MCF 10A (cell line): ENCODE results near the gene PIAS2. TPM values are rescaled to one million over a fixed set of nuclear protein-coding genes. Genes with fewer than 3 reads are reported as not detected.

ENCODE experiments used
- BruUV-seq: library from RNA; stranded (reverse); fragments of 400-500 nt; replicated peaks from 2 replicates; lab custom pipeline; 2021; lab: Mats Ljungman, UMichigan
- CTCF ChIA-PET: fragments of 300-600 bp; sonication (Branson Sonifier 250); formaldehyde crosslinking; extraction: SDS; loops from one replicate; lab custom pipeline; 2021; ENCODE audit warnings: antibody characterized with exemption, inconsistent platforms; lab: Yijun Ruan, JAX
- POLR2A ChIA-PET: fragments of 300-600, 350-650 bp; sonication (Branson Sonifier 250); formaldehyde crosslinking; extraction: SDS; loops from one replicate; lab custom pipeline; 2020; ENCODE audit warnings: antibody characterized with exemption, inconsistent platforms; lab: Yijun Ruan, JAX
- DNase-seq: peaks from one replicate; pipeline ENCODE4 v3.0.0-alpha.2; 2018; ENCODE audit not compliant: unreplicated experiment
- H3K27ac Mint-ChIP-seq: one replicate; pipeline ENCODE4 v1.8.0; 2022; ENCODE audit warnings: mild to moderate bottlenecking, low read depth, mixed read lengths; ENCODE audit not compliant: unreplicated experiment
- H3K27me3 Mint-ChIP-seq: one replicate; pipeline ENCODE4 v1.8.0; 2022; ENCODE audit warnings: mixed read lengths; ENCODE audit not compliant: insufficient read depth, unreplicated experiment
- H3K36me3 Mint-ChIP-seq: one replicate; pipeline ENCODE4 v1.8.0; 2022; ENCODE audit warnings: mild to moderate bottlenecking, moderate library complexity, mixed read lengths; ENCODE audit not compliant: insufficient read depth, unreplicated experiment
- H3K4me1 Mint-ChIP-seq: one replicate; pipeline ENCODE4 v1.8.0; 2022; ENCODE audit warnings: mixed read lengths; ENCODE audit not compliant: insufficient read depth, unreplicated experiment
- H3K4me3 Mint-ChIP-seq: one replicate; pipeline ENCODE4 v1.8.0; 2022; ENCODE audit warnings: mild to moderate bottlenecking, moderate library complexity, mixed read lengths; ENCODE audit not compliant: unreplicated experiment
- H3K9me3 Mint-ChIP-seq: one replicate; pipeline ENCODE4 v1.8.0; 2022; ENCODE audit warnings: mixed read lengths; ENCODE audit not compliant: unreplicated experiment
- CTCF ChIP-seq: fragments of 200-600 bp; IDR thresholded peaks from one replicate; pipeline ENCODE4 v1.8.0; 2022; ENCODE audit warnings: antibody characterized with exemption, mild to moderate bottlenecking; ENCODE audit not compliant: unreplicated experiment
- intact Hi-C: fragments of 100-400 bp; cut with micrococcal nuclease; formaldehyde crosslinking; loops from 2 replicates; pipeline ENCODE4 v1.14.1; 2022
- total RNA-seq: library from RNA; stranded (reverse); gene quantifications from 2 replicates; pipeline ENCODE4 v1.2.3, GENCODE V29; 2022

Gene PIAS2
- total RNA-seq, 1 experiment from 2014 or later, result 28.2 TPM

- no peaks in the 10 kb centered on the region for H3K27me3 Mint-ChIP-seq
- peaks cover 19% of the 10 kb centered on the region for H3K36me3 Mint-ChIP-seq
- H3K4me3 Mint-ChIP-seq, result no peak overlapping the region
- ChIA-PET POLR2A (no interaction called here), CTCF (interaction anchor here (0.7 kb wide), 1 partner anchor 10 kb away, joined by 3 read pairs; no protein-coding TSS in a partner anchor)
- no peak for TF ChIP-seq CTCF
- BruUV-seq, result no TSS peak
- H3K9me3 Mint-ChIP-seq, result no peaks in the 10 kb centered on the region
- no peak overlapping the region for H3K27ac Mint-ChIP-seq
- H3K4me1 Mint-ChIP-seq, result no peaks in the 10 kb centered on the region
- intact Hi-C loops, result no loop called here
- DNase-seq, result no peak
These were observed 25.5 kb downstream of the PIAS2 start for GRCh38 chr18:46891742-46892214.

GRCh38 chr18:46888965-46889364, 28.3 kb downstream of the PIAS2 start:
- no peak for TF ChIP-seq CTCF
- ChIA-PET POLR2A (no interaction called here), CTCF (interaction anchor here (0.8 kb wide), 1 partner anchor 12 kb away, joined by 3 read pairs; no protein-coding TSS in a partner anchor)
- no peaks in the 10 kb centered on the region for H3K9me3 Mint-ChIP-seq
- DNase-seq, result no peak
- no TSS peak for BruUV-seq
- H3K27ac Mint-ChIP-seq, result no peak overlapping the region
- intact Hi-C loops, result no loop called here
- no peaks in the 10 kb centered on the region for H3K27me3 Mint-ChIP-seq
- no peaks in the 10 kb centered on the region for H3K4me1 Mint-ChIP-seq
- no peak overlapping the region for H3K4me3 Mint-ChIP-seq
- H3K36me3 Mint-ChIP-seq, result peaks cover 22% of the 10 kb centered on the region

GRCh38 chr18:46886893-46887292, 30.4 kb downstream of the PIAS2 start:
- Mint-ChIP-seq H3K36me3 (peaks cover 22% of the 10 kb centered on the region), H3K27ac (no peak overlapping the region), H3K4me3 (no peak overlapping the region), H3K27me3 (no peaks in the 10 kb centered on the region), H3K4me1 (no peaks in the 10 kb centered on the region), H3K9me3 (no peaks in the 10 kb centered on the region)
- no TSS peak for BruUV-seq
- DNase-seq, result no peak
- intact Hi-C loops, result no loop called here
- CTCF ChIA-PET, result no interaction called here
- POLR2A ChIA-PET, result no interaction called here
- TF ChIP-seq CTCF, result no peak

- H3K9me3 Mint-ChIP-seq, result no peaks in the 10 kb centered on the region
- BruUV-seq, result no TSS peak
- H3K27me3 Mint-ChIP-seq, result no peaks in the 10 kb centered on the region
- CTCF ChIA-PET, result no interaction called here
- POLR2A ChIA-PET, result no interaction called here
- no peak for DNase-seq
- peaks cover 20% of the 10 kb centered on the region for H3K36me3 Mint-ChIP-seq
- H3K27ac Mint-ChIP-seq, result no peak overlapping the region
- TF ChIP-seq CTCF, result no peak
- no peak overlapping the region for H3K4me3 Mint-ChIP-seq
- intact Hi-C loops, result no loop called here
- no peaks in the 10 kb centered on the region for H3K4me1 Mint-ChIP-seq
These were observed 34.1 kb downstream of the PIAS2 start for GRCh38 chr18:46883180-46883579.
